Osteoblast (primary cell): ENCODE data around the gene BRAT1. TPM values are rescaled to one million over a fixed set of nuclear protein-coding genes. Genes with fewer than 3 reads are reported as not detected.
A peak's percentile ranks its signal among the peaks of the same experiment; 100 is the strongest.

Experiments used
- DNase-seq: peaks from one replicate; pipeline ENCODE4 v3.0.0; 2011; ENCODE audit warnings: low spot score, mixed read lengths; ENCODE audit not compliant: insufficient read length; ENCODE audit errors: missing footprints
- H2AFZ ChIP-seq: 2 replicates; pipeline ENCODE4 v1.6.0; 2011; ENCODE audit warnings: mild to moderate bottlenecking, low read length
- H3K27ac ChIP-seq: 2 replicates; pipeline ENCODE4 v1.5.1; 2011; ENCODE audit warnings: mild to moderate bottlenecking, low read depth, low read length, moderate library complexity
- H3K27me3 ChIP-seq: 2 replicates; pipeline ENCODE4 v1.6.0; 2012; ENCODE audit warnings: mild to moderate bottlenecking, control low read depth, inconsistent platforms, low read length, moderate library complexity; ENCODE audit not compliant: insufficient read depth
- H3K36me3 ChIP-seq: 2 replicates; pipeline ENCODE4 v1.5.1; 2011; ENCODE audit warnings: mild to moderate bottlenecking, low read length, control low read depth, moderate library complexity; ENCODE audit not compliant: insufficient read depth
- H3K4me1 ChIP-seq: 2 replicates; pipeline ENCODE4 v1.5.1; 2011; ENCODE audit warnings: mild to moderate bottlenecking, low read length, control low read depth, moderate library complexity; ENCODE audit not compliant: insufficient read depth
- H3K4me2 ChIP-seq: 2 replicates; pipeline ENCODE4 v1.6.0; 2011; ENCODE audit warnings: mild to moderate bottlenecking, low read length; ENCODE audit not compliant: insufficient read depth
- H3K4me3 ChIP-seq: fragments of 200-600 bp; sonication (generic); 3 replicates; pipeline ENCODE4 v1.5.1; 2012; ENCODE audit warnings: mild to moderate bottlenecking, low read length, inconsistent platforms; ENCODE audit not compliant: insufficient read depth
- H3K79me2 ChIP-seq: 2 replicates; pipeline ENCODE4 v1.6.0; 2012; ENCODE audit warnings: mild to moderate bottlenecking, low read length, control low read depth, inconsistent platforms; ENCODE audit not compliant: insufficient read depth
- H3K9me3 ChIP-seq: 2 replicates; pipeline ENCODE4 v1.5.1; 2011; ENCODE audit warnings: low read depth, low read length, control low read depth
- H4K20me1 ChIP-seq: 2 replicates; pipeline ENCODE4 v1.6.0; 2012; ENCODE audit warnings: mild to moderate bottlenecking, low read length, control low read depth; ENCODE audit not compliant: insufficient read depth
- total RNA-seq: library from RNA; depleted of rRNA; stranded (reverse); fragments of >200 nt; gene quantifications from 2 replicates; pipeline ENCODE4 v1.2.3, GENCODE V29; 2012
- TF ChIP-seq, protein P1 (sequence below): IDR thresholded peaks from 2 replicates; pipeline ENCODE4 v1.5.1; 2011; ENCODE audit warnings: mild to moderate bottlenecking, low read depth, low read length, moderate library complexity; ENCODE audit errors: extremely low read depth

BRAT1 gene
- total RNA-seq, 1 donor = 28.2 TPM

DNA sequence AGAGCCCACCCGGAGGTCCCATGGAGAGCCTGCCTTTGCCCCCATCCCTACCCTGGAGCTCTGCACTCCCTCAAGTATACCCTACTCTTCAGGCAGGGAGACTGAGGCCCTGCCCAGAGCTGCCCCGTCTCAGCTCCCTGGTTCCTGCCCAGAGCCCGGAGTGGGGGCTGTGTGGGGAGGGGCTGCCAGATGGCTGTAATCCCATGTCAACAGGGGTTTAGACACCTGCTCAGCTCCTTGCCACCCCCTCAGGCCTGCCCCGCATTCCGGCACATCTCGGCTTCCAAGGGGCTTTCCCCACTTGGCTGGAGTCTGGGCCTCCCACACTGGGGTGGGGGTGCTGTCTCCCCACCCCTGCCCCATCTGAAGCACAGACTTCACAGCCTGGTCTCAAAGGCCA is 56.6 kb downstream of the BRAT1 start:
- no peaks in the 10 kb centered on the region for H3K27me3 ChIP-seq
- H3K4me2 ChIP-seq = no peak overlapping the region
- H3K9me3 ChIP-seq = no peaks in the 10 kb centered on the region
- no peaks in the 10 kb centered on the region for H4K20me1 ChIP-seq
- H2AFZ ChIP-seq = no peak overlapping the region
- DNase-seq = no peak
- H3K4me1 ChIP-seq = peaks cover 9% of the 10 kb centered on the region
- H3K36me3 ChIP-seq = no peaks in the 10 kb centered on the region
- H3K27ac ChIP-seq = no peak overlapping the region
- TF ChIP-seq, protein P1, sequence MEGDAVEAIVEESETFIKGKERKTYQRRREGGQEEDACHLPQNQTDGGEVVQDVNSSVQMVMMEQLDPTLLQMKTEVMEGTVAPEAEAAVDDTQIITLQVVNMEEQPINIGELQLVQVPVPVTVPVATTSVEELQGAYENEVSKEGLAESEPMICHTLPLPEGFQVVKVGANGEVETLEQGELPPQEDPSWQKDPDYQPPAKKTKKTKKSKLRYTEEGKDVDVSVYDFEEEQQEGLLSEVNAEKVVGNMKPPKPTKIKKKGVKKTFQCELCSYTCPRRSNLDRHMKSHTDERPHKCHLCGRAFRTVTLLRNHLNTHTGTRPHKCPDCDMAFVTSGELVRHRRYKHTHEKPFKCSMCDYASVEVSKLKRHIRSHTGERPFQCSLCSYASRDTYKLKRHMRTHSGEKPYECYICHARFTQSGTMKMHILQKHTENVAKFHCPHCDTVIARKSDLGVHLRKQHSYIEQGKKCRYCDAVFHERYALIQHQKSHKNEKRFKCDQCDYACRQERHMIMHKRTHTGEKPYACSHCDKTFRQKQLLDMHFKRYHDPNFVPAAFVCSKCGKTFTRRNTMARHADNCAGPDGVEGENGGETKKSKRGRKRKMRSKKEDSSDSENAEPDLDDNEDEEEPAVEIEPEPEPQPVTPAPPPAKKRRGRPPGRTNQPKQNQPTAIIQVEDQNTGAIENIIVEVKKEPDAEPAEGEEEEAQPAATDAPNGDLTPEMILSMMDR = no peak
- H3K4me3 ChIP-seq = no peak overlapping the region
- H3K79me2 ChIP-seq = no peaks in the 10 kb centered on the region

- no peaks in the 10 kb centered on the region for H4K20me1 ChIP-seq
- no peaks in the 10 kb centered on the region for H3K27me3 ChIP-seq
- no peaks in the 10 kb centered on the region for H3K9me3 ChIP-seq
- DNase-seq = peak; percentile 93
- no peak overlapping the region for H3K4me3 ChIP-seq
- H3K4me1 ChIP-seq = peaks cover 8% of the 10 kb centered on the region
- H2AFZ ChIP-seq = no peak overlapping the region
- H3K79me2 ChIP-seq = no peaks in the 10 kb centered on the region
- no peaks in the 10 kb centered on the region for H3K36me3 ChIP-seq
- TF ChIP-seq, protein P1 = no peak
- H3K27ac ChIP-seq = no peak overlapping the region
- H3K4me2 ChIP-seq = no peak overlapping the region
Observed at GRCh38 chr7:2497500-2498336, 57.6 kb downstream of the BRAT1 start.

DNA sequence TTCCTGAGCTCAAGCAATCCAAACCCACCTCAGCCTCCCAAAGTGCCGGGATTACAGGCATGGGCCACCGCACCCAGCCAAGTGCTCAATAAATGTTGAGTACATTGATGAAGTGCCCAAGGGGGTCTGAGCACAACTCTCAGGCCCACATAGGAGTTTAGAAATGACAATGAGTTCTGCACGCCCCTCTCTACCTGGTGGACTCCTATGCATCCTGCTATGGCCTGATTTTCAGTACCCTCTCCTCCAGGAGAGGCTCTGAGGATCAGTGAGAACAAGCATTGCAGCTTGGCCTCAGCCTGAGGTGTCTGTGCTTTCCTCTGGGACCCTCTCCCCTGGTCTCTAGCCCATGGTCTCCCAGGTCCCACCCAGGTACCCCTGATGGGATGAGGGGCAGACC is 58.3 kb downstream of the BRAT1 start:
- H3K27ac ChIP-seq = no peak overlapping the region
- no peaks in the 10 kb centered on the region for H3K27me3 ChIP-seq
- no peaks in the 10 kb centered on the region for H3K36me3 ChIP-seq
- H3K4me1 ChIP-seq = peaks cover 8% of the 10 kb centered on the region
- no peaks in the 10 kb centered on the region for H4K20me1 ChIP-seq
- H3K79me2 ChIP-seq = no peaks in the 10 kb centered on the region
- no peak overlapping the region for H3K4me2 ChIP-seq
- H3K4me3 ChIP-seq = no peak overlapping the region
- TF ChIP-seq, protein P1 = no peak
- no peak overlapping the region for H2AFZ ChIP-seq
- H3K9me3 ChIP-seq = no peaks in the 10 kb centered on the region
- DNase-seq = no peak

GRCh38 chr7:2496375-2496774 is 58.9 kb downstream of the BRAT1 start:
- TF ChIP-seq, protein P1 = no peak
- Histone ChIP-seq H3K79me2 (no peaks in the 10 kb centered on the region), H3K27ac (no peak overlapping the region), H4K20me1 (no peaks in the 10 kb centered on the region), H3K9me3 (no peaks in the 10 kb centered on the region), H3K4me1 (peaks cover 8% of the 10 kb centered on the region), H3K27me3 (no peaks in the 10 kb centered on the region), H3K4me2 (no peak overlapping the region), H3K4me3 (no peak overlapping the region), H2AFZ (no peak overlapping the region), H3K36me3 (no peaks in the 10 kb centered on the region)
- DNase-seq = no peak
